Stimulated activated naive CD8-positive, alpha-beta T cell treated with anti-CD3 and anti-CD28 coated beads, Interleukin-15, amount 100 ng/mL, for 72 hours (primary cell): Measurements from ENCODE around the gene KPNA1.

Experiments
- ATAC-seq: fragments of 150-1000 bp; cut with Tn5 transposase; 2 replicates; pipeline ENCODE4 v1.10.0; 2021; ENCODE audit warnings: mild to moderate bottlenecking, moderate library complexity
- DNase-seq, 2 donors: peaks; one replicate each; pipeline ENCODE4 v3.0.0; 2021 to 2022
- H3K27ac Mint-ChIP-seq, 2 donors: one replicate each; pipeline ENCODE4 v1.8.0; 2022; ENCODE audit warnings: mild to moderate bottlenecking in 2 of 2, mixed read lengths in 2 of 2, moderate library complexity in 2 of 2
- H3K27me3 Mint-ChIP-seq: one replicate; pipeline ENCODE4 v1.8.0; 2022; ENCODE audit warnings: mixed read lengths
- H3K4me1 Mint-ChIP-seq: one replicate; pipeline ENCODE4 v1.8.0; 2022; ENCODE audit warnings: mild to moderate bottlenecking, mixed read lengths
- H3K4me3 Mint-ChIP-seq, 2 donors: one replicate each; pipeline ENCODE4 v1.8.0; 2022; ENCODE audit warnings: mild to moderate bottlenecking in 2 of 2, mixed read lengths in 2 of 2, moderate library complexity in 1 of 2
- H3K9me3 Mint-ChIP-seq, 2 donors: one replicate each; pipeline ENCODE4 v1.8.0; 2022; ENCODE audit warnings: mixed read lengths in 2 of 2

Gene KPNA1

GRCh38 chr3:122395582-122395981, 119.2 kb downstream of the KPNA1 start:
- peaks cover 39% of the 10 kb centered on the region for H3K4me1 Mint-ChIP-seq
- no peak overlapping the region for H3K4me3 Mint-ChIP-seq
- H3K9me3 Mint-ChIP-seq, result no peaks in the 10 kb centered on the region
- ATAC-seq (no peak), DNase-seq (no peak)
- no peak overlapping the region for H3K27ac Mint-ChIP-seq
- no peaks in the 10 kb centered on the region for H3K27me3 Mint-ChIP-seq

GRCh38 chr3:122394173-122394572, 120.6 kb downstream of the KPNA1 start:
- DNase-seq (no peak), ATAC-seq (no peak)
- H3K4me3 Mint-ChIP-seq, result no peak overlapping the region
- no peak overlapping the region for H3K27ac Mint-ChIP-seq
- peaks cover 41% of the 10 kb centered on the region for H3K4me1 Mint-ChIP-seq
- H3K9me3 Mint-ChIP-seq, result no peaks in the 10 kb centered on the region
- H3K27me3 Mint-ChIP-seq, result no peaks in the 10 kb centered on the region

GRCh38 chr3:122392868-122393844, 121.6 kb downstream of the KPNA1 start:
- Mint-ChIP-seq H3K27me3 (no peaks in the 10 kb centered on the region), H3K4me3 (no peak overlapping the region), H3K4me1 (peaks cover 49% of the 10 kb centered on the region), H3K9me3 (no peaks in the 10 kb centered on the region), H3K27ac (peak overlapping the region in 1 of 2 donors; percentile 12)
- ATAC-seq (no peak), DNase-seq (peak in 1 of 2 donors; percentile 10)

GRCh38 chr3:122391681-122392446, 122.9 kb downstream of the KPNA1 start:
- Mint-ChIP-seq H3K27ac (no peak overlapping the region), H3K9me3 (no peaks in the 10 kb centered on the region), H3K4me1 (peaks cover 51% of the 10 kb centered on the region), H3K27me3 (no peaks in the 10 kb centered on the region), H3K4me3 (no peak overlapping the region)
- no peak for DNase-seq
- no peak for ATAC-seq

GRCh38 chr3:122390665-122391064, 124.1 kb downstream of the KPNA1 start:
- Mint-ChIP-seq H3K27ac (no peak overlapping the region), H3K4me3 (no peak overlapping the region), H3K9me3 (no peaks in the 10 kb centered on the region), H3K27me3 (no peaks in the 10 kb centered on the region), H3K4me1 (peaks cover 52% of the 10 kb centered on the region)
- no peak for ATAC-seq
- DNase-seq, result no peak

- DNase-seq (no peak), ATAC-seq (no peak)
- no peaks in the 10 kb centered on the region for H3K27me3 Mint-ChIP-seq
- H3K9me3 Mint-ChIP-seq, result no peaks in the 10 kb centered on the region
- peaks cover 46% of the 10 kb centered on the region for H3K4me1 Mint-ChIP-seq
- no peak overlapping the region for H3K27ac Mint-ChIP-seq
- no peak overlapping the region for H3K4me3 Mint-ChIP-seq
Measured at GRCh38 chr3:122389892-122390291, 124.8 kb downstream of the KPNA1 start.

GRCh38 chr3:122389197-122389596, 125.5 kb downstream of the KPNA1 start:
- Mint-ChIP-seq H3K27ac (peak overlapping the region in 1 of 2 donors; percentile 22), H3K9me3 (no peaks in the 10 kb centered on the region), H3K4me3 (no peak overlapping the region), H3K27me3 (no peaks in the 10 kb centered on the region), H3K4me1 (peaks cover 45% of the 10 kb centered on the region)
- DNase-seq (no peak), ATAC-seq (no peak)

- Mint-ChIP-seq H3K4me1 (peaks cover 40% of the 10 kb centered on the region), H3K9me3 (no peaks in the 10 kb centered on the region), H3K27me3 (no peaks in the 10 kb centered on the region), H3K27ac (peak overlapping the region in 1 of 2 donors; percentile 1), H3K4me3 (no peak overlapping the region)
- ATAC-seq (no peak), DNase-seq (no peak)
Measured at GRCh38 chr3:122387709-122388108, 127.0 kb downstream of the KPNA1 start.

GRCh38 chr3:122383771-122384697, 130.7 kb downstream of the KPNA1 start, which contains the start of gene FAM162A:
Gene FAM162A, plus strand, starts transcription at chr3:122384182. Its CDS starts 84 bp downstream, at chr3:122384266.
- peak; percentile 95 for DNase-seq
- Mint-ChIP-seq H3K9me3 (no peaks in the 10 kb centered on the region), H3K27me3 (no peaks in the 10 kb centered on the region), H3K27ac (peak within 1 kb of the TSS; percentile 91 to 95), H3K4me1 (peaks cover 73% of the 10 kb centered on the region), H3K4me3 (peak within 1 kb of the TSS; percentile 91 to 94)
- ATAC-seq, result peak; percentile 98

- DNase-seq (peak; percentile 76 to 86), ATAC-seq (peak; percentile 49)
- Mint-ChIP-seq H3K27ac (peak within 1 kb of the TSS; percentile 91 to 95), H3K4me3 (peak within 1 kb of the TSS; percentile 91 to 94), H3K27me3 (no peaks in the 10 kb centered on the region), H3K9me3 (no peaks in the 10 kb centered on the region), H3K4me1 (peaks cover 72% of the 10 kb centered on the region)
Measured at GRCh38 chr3:122382888-122383666, 131.7 kb downstream of the KPNA1 start, which contains the start of gene MIX23. Gene MIX23, minus strand, starts transcription at chr3:122383231. Its CDS starts 7 bp downstream, at chr3:122383224.

- Mint-ChIP-seq H3K27ac (peak overlapping the region; percentile 93 to 94), H3K4me1 (peaks cover 65% of the 10 kb centered on the region), H3K4me3 (peak overlapping the region; percentile 32 to 41), H3K27me3 (no peaks in the 10 kb centered on the region), H3K9me3 (peaks cover 0 to 4% of the 10 kb centered on the region in 2 donors)
- ATAC-seq, result peak; percentile 76
- peak in 1 of 2 donors; percentile 23 for DNase-seq
Measured at GRCh38 chr3:122377975-122378374, 136.8 kb downstream of the KPNA1 start.

- peaks cover 0 to 4% of the 10 kb centered on the region in 2 donors for H3K9me3 Mint-ChIP-seq
- no peak for ATAC-seq
- H3K27ac Mint-ChIP-seq, result no peak overlapping the region
- no peak for DNase-seq
- no peaks in the 10 kb centered on the region for H3K27me3 Mint-ChIP-seq
- no peak overlapping the region for H3K4me3 Mint-ChIP-seq
- H3K4me1 Mint-ChIP-seq, result peaks cover 33% of the 10 kb centered on the region
Measured at GRCh38 chr3:122374034-122374433, 140.7 kb downstream of the KPNA1 start.
